Urinary bladder (tissue), 4 donors: ENCODE measurements around the gene CD81. TPM values are rescaled to one million over a fixed set of nuclear protein-coding genes. Genes with fewer than 3 reads are reported as not detected.
"Not testable (repeated sequence)": the region's sequence is repeated elsewhere in the genome, so short reads cannot be mapped to it uniquely, and the experiment has no call there.

Experiments used
- DNase-seq: peaks from one replicate; pipeline ENCODE4 v3.0.0-alpha.2; 2015; ENCODE audit errors: extremely low spot score
- H3K27ac ChIP-seq: one replicate; pipeline ENCODE4 v1.5.1; 2013; ENCODE audit warnings: low read depth, mild to moderate bottlenecking, moderate library complexity
- H3K36me3 ChIP-seq: one replicate; pipeline ENCODE4 v1.6.1; 2013; ENCODE audit warnings: mild to moderate bottlenecking, moderate library complexity; ENCODE audit not compliant: insufficient read depth
- H3K4me1 ChIP-seq: one replicate; pipeline ENCODE4 v1.6.1; 2013; ENCODE audit warnings: mild to moderate bottlenecking, moderate library complexity; ENCODE audit not compliant: insufficient read depth
- H3K4me3 ChIP-seq: one replicate; pipeline ENCODE4 v1.5.1; 2013; ENCODE audit warnings: low read depth, low read length
- WGBS: extraction: QIAGEN DNeasy Blood & Tissue Kit; methylation state at CpG from one replicate; pipeline ENCODE4 v1.1.7; 2013; 5-methylcytosine and 5-hydroxymethylcytosine counted together
- polyA plus RNA-seq: library from polyadenylated mRNA; stranded (reverse); fragments of 200-250 nt; gene quantifications from one replicate; pipeline ENCODE4 v1.2.3, GENCODE V29; 2013
- total RNA-seq: library from RNA; depleted of rRNA; stranded (reverse); fragments of >200 nt; gene quantifications from one replicate; pipeline ENCODE4 v1.2.3, GENCODE V29; 2014
- donor health status: healthy with polysubstance abuse.
- donor health status: healthy.

CD81 gene, protein sequence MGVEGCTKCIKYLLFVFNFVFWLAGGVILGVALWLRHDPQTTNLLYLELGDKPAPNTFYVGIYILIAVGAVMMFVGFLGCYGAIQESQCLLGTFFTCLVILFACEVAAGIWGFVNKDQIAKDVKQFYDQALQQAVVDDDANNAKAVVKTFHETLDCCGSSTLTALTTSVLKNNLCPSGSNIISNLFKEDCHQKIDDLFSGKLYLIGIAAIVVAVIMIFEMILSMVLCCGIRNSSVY
- total RNA-seq (251 TPM), polyA plus RNA-seq (1,145 TPM)

DNA sequence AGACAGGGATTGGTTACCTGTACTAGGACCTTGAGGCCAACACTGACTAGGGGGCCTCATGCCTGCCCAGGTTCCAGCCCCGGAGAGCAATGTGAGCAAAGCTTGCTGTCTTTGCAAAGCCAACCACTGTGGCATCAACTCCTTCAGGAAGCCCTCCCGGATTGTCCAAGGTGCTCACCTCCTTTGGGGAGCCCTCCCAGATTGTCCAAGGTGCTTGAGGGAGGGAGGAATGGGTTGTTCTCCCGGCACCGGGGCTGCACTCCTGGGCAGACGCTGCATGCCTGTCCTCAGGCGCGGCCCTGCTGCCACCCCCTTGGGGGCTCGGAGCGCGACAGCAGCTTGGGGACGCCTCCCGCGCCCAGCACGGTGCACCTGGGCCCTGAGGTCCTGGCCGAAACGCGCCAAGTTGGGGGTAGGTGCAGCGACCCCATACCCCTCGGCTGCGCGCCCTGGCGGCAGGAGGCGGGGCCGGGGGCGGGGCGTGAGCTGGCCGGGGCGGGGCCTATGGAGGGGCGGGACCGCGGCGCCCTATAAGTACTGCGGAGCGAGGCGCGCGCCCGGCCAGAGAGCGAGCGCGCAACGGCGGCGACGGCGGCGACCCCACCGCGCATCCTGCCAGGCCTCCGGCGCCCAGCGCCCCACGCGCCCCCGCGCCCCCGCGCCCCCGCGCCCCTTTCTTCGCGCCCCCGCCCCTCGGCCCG is at the start of gene CD81:
TSS of gene CD81 (plus strand) at position 560 of the 701 bp plus-strand sequence. CDS start 240 bp downstream, outside the sequence.
- 6% methylated on average over 65 of the region's 65 CpGs for whole genome bisulfite sequencing
- Histone ChIP-seq H3K4me3 (peak within 1 kb of the TSS; percentile 96), H3K36me3 (no peaks in the 10 kb centered on the region), H3K27ac (peak within 1 kb of the TSS; percentile 90), H3K4me1 (no peaks in the 10 kb centered on the region)
- no peak for DNase-seq

DNA sequence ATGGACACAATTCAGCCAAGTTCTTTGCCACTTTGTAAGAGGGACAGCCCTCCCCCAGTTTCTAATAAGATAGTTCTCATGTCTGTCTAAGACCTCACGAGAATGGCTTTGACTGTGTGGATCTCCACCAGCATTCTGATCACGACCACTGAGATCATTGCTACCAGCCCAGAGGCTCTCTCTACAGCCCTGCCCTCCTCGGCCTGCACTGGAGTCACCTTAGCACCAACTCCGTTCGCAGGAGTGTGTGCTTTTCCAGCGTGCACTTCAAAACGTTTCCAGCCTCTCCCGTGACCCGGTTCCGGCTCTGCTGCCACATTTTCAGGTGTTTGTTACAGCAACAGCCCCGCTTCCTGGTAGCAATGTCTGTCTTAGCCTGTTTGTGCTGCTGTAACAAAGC is 49.1 kb upstream of the CD81 start:
- no peak overlapping the region for H3K27ac ChIP-seq
- no peaks in the 10 kb centered on the region for H3K36me3 ChIP-seq
- WGBS, result 91% methylated on average over 11 of the region's 11 CpGs
- no peaks in the 10 kb centered on the region for H3K4me1 ChIP-seq
- H3K4me3 ChIP-seq, result no peak overlapping the region
- no peak for DNase-seq

DNA sequence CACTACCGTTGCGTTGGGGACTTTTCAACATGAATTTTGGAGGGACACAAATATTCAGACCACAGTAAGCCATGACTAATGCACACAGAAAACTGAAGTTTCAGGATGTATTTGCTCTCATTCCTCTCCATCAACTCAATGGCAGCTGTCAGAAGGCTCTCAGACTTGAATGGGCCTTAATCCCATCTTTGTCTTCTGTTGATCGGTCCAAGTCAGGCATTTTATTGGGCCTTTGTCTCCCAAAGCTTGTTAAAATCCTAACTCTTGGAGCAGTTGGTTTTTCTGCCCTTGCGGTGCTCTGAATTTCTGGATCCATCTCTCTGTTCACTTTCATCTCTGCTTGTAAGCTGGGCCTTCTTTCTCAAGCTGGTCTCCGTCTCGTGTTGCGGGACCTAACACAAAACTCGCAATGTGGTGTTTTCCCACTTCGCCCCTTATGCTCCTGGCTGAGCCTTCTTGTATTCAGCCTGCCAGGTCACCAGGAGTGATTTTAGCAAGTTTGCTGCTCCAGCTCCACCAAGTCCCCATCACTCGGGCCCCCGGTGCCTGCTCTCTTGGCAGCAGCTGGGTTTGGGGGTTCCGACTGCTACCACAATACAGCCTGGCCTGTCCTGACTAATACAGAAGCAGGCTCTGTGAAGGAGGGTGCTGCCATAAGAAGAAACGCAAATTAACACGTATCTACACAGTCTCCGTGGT is 48.3 kb upstream of the CD81 start:
- Histone ChIP-seq H3K27ac (no peak overlapping the region), H3K4me1 (no peaks in the 10 kb centered on the region), H3K36me3 (no peaks in the 10 kb centered on the region), H3K4me3 (no peak overlapping the region)
- WGBS, result 92% methylated on average over 15 of the region's 15 CpGs
- DNase-seq, result no peak

DNA sequence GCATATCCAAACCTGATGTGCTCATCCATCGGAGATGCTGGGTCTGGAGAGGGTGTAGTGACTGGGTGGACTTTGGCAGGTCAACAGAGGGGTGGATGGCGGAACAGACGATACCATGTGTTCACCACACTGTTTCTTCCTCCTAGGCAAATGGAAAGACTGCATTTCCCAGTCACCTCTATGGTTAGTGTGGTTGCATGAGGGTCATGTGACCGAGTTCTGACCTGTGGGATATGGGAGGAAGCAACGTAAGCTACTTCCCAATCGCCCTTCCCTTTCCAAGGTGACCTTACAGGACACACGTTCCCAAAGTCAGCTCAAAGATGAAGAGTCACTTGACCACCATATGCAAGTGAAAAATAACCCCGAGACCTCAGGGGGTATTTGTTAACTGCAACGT is 47.6 kb upstream of the CD81 start:
- H3K4me1 ChIP-seq, result no peaks in the 10 kb centered on the region
- no peak for DNase-seq
- 94% methylated on average over 9 of the region's 9 CpGs for WGBS
- H3K27ac ChIP-seq, result no peak overlapping the region
- H3K4me3 ChIP-seq, result no peak overlapping the region
- no peaks in the 10 kb centered on the region for H3K36me3 ChIP-seq

DNA sequence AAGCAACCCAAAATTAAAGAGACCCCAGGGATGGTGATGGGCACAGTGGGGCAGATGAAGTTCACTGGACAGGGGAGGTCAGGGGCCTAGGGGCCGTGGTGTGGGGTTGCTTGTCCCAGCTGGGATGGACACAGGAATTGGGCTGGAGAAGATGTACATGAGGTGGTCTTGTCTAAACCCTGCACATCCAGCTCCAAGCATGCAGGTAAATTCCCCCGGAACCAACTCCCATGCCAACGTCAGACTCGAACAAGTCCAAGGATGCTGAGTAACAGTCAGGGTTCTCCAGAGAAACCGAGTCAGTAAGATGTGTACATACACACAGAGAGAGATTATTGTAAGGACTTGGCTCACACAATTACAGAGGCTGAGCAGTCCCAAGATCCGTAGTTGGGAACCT is 46.4 kb upstream of the CD81 start:
- no peak for DNase-seq
- H3K4me3 ChIP-seq, result no peak overlapping the region
- no peak overlapping the region for H3K27ac ChIP-seq
- 92% methylated on average over 6 of the region's 6 CpGs for WGBS
- H3K4me1 ChIP-seq, result no peaks in the 10 kb centered on the region
- no peaks in the 10 kb centered on the region for H3K36me3 ChIP-seq

DNA sequence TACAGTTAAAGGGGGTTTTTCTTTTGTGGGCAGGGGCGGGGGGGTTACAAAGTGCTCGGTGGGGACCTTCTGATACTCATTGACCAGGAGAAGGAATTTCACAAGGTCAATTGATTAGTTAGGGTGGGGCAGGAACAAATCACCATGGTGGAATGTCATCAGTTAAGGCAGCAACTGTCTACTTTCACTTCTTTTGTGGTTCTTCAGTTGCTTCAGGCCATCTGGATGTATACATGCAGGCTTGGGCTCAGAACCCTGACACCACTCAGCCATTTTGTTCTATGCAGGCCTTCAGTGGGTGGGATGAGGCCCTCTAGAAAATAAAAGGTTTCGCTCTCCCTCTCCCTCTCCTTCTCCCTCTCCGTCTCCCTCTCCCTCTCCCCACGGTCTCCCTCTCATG is 45.7 kb upstream of the CD81 start:
- no peak overlapping the region for H3K27ac ChIP-seq
- H3K4me3 ChIP-seq, result no peak overlapping the region
- H3K4me1 ChIP-seq, result no peaks in the 10 kb centered on the region
- WGBS, result 95% methylated on average over 5 of the region's 5 CpGs
- H3K36me3 ChIP-seq, result no peaks in the 10 kb centered on the region
- DNase-seq, result no peak

DNA sequence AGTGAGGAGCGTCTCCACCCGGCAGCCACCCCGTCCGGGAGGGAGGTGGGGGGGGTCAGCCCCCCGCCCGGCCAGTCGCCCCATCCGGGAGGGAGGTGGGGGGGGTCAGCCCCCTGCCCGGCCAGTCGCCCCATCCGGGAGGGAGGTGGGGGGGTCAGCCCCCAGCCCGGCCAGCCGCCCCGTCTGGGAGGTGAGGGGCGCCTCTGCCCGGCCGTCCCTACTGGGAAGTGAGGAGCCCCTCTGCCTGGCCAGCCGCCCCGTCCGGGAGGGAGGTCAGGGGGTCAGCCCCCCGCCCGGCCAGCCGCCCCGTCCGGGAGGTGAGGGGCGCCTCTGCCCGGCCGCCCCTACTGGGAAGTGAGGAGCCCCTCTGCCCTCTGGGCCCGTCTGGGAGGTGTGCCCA is 44.5 kb upstream of the CD81 start:
- 95% methylated on average over 16 of the region's 29 CpGs for WGBS
- H3K4me3 ChIP-seq, H3K36me3 ChIP-seq, H3K27ac ChIP-seq, H3K4me1 ChIP-seq, DNase-seq: not testable (repeated sequence)

DNA sequence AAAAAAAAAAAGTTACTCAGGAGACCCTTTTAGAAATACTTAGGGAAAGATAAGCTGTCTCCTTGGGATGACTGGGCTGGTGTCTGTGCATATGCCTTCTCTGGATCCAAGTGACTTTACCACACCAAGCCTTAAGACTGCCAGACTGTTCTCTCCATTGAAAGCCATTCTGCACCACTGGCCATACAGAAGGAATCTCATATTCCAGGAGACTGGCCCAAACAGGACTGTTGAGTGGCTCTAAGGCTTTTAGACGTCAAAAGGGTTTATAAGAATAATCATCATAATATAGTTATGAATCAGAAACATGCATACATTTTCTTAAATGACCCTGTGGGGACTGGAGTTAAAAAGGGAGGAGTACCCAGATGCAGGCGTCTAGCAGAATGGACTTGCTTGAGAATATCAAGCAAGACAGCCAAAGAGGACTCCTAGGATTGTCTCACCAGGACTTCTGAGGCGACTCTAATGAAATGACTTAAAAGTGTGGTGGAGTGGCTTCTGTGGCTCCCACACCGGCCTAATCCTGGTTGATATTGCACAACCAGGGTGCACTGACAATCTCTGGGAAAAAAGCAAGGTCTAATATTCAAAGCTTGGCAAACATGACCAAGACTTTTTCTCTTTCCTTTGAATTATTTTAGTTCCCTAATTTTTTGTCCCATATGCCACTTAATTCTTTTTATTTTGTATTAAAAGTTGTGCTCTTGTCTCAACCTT is 43.5 kb upstream of the CD81 start:
- 89% methylated on average over 2 of the region's 4 CpGs for WGBS
- not testable (repeated sequence) for DNase-seq, H3K36me3 ChIP-seq, H3K27ac ChIP-seq, H3K4me3 ChIP-seq, H3K4me1 ChIP-seq

DNA sequence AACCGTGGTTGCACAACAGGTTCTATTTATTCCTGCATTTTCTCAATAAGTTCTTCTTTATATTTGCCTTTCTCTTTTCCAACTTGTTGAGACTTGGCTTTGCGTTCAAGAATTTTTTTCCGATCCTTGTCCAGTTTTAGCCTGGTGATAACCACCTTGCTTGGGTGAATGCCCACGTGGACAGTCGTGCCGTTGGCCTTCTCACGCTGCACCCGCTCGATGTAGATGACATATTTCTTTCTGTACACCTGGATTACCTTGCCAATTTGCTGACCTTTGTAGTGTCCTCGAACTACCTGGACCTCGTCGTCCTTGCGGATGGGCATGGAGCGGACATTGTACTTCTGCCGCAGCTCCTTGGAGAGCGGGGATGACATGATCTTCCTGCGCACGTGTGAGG is 41.8 kb upstream of the CD81 start:
- DNase-seq, H3K36me3 ChIP-seq, H3K4me1 ChIP-seq, H3K27ac ChIP-seq, H3K4me3 ChIP-seq: not testable (repeated sequence)
- 91% methylated on average over 18 of the region's 18 CpGs for WGBS

DNA sequence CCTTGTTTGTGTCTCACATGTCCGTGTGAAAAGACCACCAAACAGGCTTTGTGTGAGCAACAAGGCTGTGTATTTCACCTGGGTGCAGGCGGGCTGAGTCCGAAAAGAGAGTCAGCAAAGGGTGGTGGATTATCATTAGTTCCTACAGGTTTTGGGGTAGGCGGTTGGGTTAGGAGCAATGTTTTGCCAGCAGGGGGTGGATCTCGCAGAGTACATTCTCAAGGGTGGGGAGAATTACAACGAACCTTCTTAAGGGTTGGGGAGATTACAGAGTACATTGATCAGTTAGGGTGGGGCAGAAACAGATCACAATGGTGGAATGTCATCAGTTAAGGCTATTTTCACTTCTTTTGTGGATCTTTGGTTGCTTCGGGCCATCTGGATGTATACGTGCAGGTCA is 38.4 kb upstream of the CD81 start:
- WGBS, result 83% methylated on average over 8 of the region's 8 CpGs
- not testable (repeated sequence) for H3K27ac ChIP-seq, H3K4me3 ChIP-seq, H3K36me3 ChIP-seq, H3K4me1 ChIP-seq, DNase-seq

DNA sequence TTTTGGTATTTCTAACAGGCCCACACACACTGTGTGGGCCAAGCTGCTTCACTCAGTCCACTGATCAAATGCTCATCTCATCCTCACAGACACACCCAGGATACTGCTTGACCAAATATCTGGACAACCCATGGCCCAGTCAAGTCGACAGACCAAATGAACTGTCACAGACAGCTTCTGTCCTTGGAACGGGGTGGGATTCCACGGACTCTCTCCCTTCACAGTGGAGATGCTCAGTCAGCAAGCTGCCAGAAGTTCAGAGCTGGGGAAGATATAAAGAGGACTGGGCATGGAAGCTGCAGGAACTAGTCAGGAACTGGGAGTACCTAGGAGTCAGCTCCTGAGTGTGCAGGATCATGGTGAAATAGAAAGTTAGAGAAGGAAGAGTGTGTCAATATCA is 34.6 kb upstream of the CD81 start:
- H3K27ac ChIP-seq, result no peak overlapping the region
- H3K36me3 ChIP-seq, result no peaks in the 10 kb centered on the region
- no peak overlapping the region for H3K4me3 ChIP-seq
- no peaks in the 10 kb centered on the region for H3K4me1 ChIP-seq
- DNase-seq, result no peak
- 92% methylated on average over 3 of the region's 3 CpGs for WGBS

DNA sequence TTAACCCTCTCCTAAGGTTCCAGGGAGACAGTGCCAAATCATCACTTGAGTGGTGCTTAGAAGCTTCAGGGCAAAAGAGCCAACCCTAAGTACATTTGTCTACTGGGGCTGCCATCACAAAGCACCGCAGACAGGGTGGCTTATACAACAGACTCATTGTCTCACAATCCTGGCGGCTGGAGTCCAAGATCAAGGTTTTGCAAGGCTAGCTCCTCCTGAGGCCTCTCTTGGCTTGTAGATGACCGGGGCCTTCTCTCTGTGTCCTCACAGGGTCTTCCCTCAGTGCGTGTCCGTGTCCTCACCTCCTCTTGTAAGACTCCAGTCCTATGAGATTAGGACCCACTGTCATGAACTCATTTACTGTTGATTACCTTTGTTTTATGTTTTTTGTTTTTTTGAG is 34.1 kb upstream of the CD81 start:
- H3K27ac ChIP-seq, result no peak overlapping the region
- WGBS, result 93% methylated on average over 5 of the region's 5 CpGs
- H3K4me3 ChIP-seq, result no peak overlapping the region
- no peaks in the 10 kb centered on the region for H3K36me3 ChIP-seq
- H3K4me1 ChIP-seq, result no peaks in the 10 kb centered on the region
- no peak for DNase-seq

DNA sequence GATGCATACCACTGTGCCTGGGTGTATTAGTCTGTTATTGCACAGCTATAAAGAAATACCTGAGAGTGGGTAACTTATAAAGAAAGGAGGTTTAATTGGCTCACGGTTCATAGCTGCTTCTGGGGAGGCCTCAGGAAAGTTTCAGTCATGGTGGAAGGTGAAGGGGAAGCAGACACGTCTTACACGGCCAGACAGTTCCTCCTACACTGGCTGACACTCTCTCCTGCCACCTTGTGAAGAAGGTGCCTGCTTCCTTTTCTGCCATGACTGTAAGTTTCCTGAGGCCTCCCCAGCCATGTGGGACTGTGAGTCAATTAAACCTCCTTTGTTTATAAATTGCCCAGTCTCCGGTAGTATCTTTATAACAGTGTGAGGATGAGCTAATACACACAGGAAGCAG is 33.6 kb upstream of the CD81 start:
- no peak overlapping the region for H3K4me3 ChIP-seq
- H3K27ac ChIP-seq, result no peak overlapping the region
- no peaks in the 10 kb centered on the region for H3K36me3 ChIP-seq
- 82% methylated on average over 4 of the region's 4 CpGs for WGBS
- DNase-seq, result no peak
- no peaks in the 10 kb centered on the region for H3K4me1 ChIP-seq
